Measurements from ENCODE around the gene SLC7A4.
"Not testable (repeated sequence)": the region's sequence is repeated elsewhere in the genome, so short reads cannot be mapped to it uniquely, and the experiment has no call there.

SLC7A4 gene

DNA sequence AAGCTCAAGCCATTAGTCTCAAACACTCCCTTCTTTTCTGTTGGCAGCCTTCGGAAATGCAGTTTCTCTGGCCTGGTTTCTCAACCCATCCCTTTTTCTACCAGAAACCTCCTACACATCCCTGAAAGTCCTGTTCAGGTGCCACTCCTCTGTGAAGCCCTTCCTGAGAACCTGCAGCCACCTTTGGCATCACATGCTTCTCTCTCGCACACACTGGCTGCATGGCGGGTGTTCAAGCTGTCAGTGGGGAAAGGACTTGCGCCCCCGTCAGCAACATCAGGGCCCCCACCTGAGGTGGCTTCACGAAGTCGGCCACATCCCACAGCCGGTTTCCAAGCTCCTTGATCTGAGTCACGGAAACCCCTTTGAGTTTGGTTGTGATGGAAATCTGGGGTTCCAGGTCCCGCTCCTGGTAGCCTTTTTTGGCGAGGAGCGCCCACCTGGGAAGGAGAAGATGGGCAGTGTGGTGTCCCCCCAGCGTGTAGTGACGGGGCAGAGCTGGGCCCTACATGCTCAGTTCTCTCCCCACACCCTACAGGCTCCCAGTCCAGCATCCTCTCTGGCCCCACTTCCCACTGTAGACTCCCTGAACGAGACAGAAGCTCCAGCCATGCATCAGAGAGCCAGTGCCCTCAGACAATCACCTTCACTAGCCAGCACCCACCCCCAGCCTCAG, 11.6 kb upstream of the SLC7A4 start:
- no peak overlapping the region for H2AFZ ChIP-seq (ENCODE audit: low read length)
- H4K20me1 ChIP-seq (ENCODE audit: insufficient read depth, low read length) = no peaks in the 10 kb centered on the region
- no peaks in the 10 kb centered on the region for H3K79me2 ChIP-seq (ENCODE audit: low read length)
- H3K4me3 ChIP-seq (ENCODE audit: low read length) = peak overlapping the region; percentile 67; the same call in 1 of the 2 replicates
- H3K9me2 ChIP-seq (replicated peaks; ENCODE audit: insufficient read depth, low read length) = no peaks in the 10 kb centered on the region
- peaks cover 11% of the 10 kb centered on the region; the same call in 1 of the 2 replicates for H3F3A ChIP-seq (ENCODE audit: insufficient read depth, low read length)
- H3K36me3 ChIP-seq (replicated peaks; ENCODE audit: insufficient read depth, low read length) = no peaks in the 10 kb centered on the region
- H3K27me3 ChIP-seq (replicated peaks; ENCODE audit: insufficient read depth, low read length) = no peaks in the 10 kb centered on the region
- no peak for DNase-seq
- no peaks in the 10 kb centered on the region for H3K9me3 ChIP-seq (replicated peaks; ENCODE audit: insufficient read depth, low read length)
- H3K4me1 ChIP-seq (ENCODE audit: low read length) = peaks cover 18% of the 10 kb centered on the region
- H3K27ac ChIP-seq (ENCODE audit: low read length) = no peak overlapping the region
- peak overlapping the region; percentile 39; the same call in 1 of the 2 replicates for H3K9ac ChIP-seq (ENCODE audit: low read length)
- TF ChIP-seq EZH2 (optimal IDR thresholded peaks at IDR 0.05; ENCODE audit: low read depth, low read length) (no peak), EZH2phosphoT487 (IDR thresholded peaks at IDR 0.05; ENCODE audit: low read length) (no peak)
- TF ChIP-seq, protein P1, sequence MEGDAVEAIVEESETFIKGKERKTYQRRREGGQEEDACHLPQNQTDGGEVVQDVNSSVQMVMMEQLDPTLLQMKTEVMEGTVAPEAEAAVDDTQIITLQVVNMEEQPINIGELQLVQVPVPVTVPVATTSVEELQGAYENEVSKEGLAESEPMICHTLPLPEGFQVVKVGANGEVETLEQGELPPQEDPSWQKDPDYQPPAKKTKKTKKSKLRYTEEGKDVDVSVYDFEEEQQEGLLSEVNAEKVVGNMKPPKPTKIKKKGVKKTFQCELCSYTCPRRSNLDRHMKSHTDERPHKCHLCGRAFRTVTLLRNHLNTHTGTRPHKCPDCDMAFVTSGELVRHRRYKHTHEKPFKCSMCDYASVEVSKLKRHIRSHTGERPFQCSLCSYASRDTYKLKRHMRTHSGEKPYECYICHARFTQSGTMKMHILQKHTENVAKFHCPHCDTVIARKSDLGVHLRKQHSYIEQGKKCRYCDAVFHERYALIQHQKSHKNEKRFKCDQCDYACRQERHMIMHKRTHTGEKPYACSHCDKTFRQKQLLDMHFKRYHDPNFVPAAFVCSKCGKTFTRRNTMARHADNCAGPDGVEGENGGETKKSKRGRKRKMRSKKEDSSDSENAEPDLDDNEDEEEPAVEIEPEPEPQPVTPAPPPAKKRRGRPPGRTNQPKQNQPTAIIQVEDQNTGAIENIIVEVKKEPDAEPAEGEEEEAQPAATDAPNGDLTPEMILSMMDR (IDR thresholded peaks at IDR 0.05; ENCODE audit: low read length) = no peak
- H3K4me2 ChIP-seq (ENCODE audit: low read depth, low read length) = peak overlapping the region; percentile 97

DNA sequence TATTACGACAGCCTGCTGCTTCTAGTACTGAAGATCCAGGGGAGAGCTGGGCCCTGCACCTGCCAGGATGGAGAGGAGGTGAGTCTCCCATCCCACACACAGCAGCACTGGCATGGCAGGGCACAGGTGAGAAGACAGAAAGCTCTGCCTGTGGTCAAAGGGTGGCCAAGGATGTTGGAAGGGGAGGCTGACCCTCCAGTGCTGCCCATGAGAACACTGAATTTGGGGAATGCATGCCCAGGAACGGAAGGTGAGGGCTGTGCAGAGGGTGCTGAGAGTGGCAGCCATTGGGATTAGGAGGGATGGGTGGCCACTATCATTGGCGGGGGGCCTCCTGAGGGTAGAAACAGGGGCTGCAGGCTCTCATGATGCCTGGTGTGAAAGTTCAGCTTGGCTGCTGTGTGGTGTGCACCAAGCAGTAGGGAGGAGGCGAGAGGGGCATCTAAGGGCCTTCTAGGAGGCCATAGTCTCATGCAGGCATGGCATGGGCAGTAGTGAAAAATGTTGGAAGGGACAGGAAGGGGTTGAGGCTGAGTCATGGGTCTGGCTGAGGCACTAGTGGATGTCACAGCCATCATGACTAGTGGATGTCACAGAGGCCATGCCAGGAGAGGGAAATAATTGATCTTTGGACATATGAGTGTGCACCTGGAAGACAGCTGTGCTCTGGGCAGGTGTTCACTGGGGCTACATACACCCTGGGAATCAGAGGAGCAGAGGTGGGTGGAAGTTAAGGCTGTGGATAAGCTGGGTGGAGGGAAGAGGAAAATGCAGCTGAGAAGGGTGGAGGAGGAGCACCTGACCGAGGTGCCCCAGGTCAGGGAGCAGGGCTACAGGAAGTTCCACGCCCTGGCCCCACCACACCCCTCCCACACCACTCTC, 10.9 kb upstream of the SLC7A4 start:
- H3K4me3 ChIP-seq (ENCODE audit: low read length) = no peak overlapping the region
- no peaks in the 10 kb centered on the region for H3K79me2 ChIP-seq (ENCODE audit: low read length)
- no peaks in the 10 kb centered on the region for H3K27me3 ChIP-seq (replicated peaks; ENCODE audit: insufficient read depth, low read length)
- no peak overlapping the region for H3K27ac ChIP-seq (ENCODE audit: low read length)
- no peak for DNase-seq
- H3K9me3 ChIP-seq (replicated peaks; ENCODE audit: insufficient read depth, low read length) = no peaks in the 10 kb centered on the region
- H2AFZ ChIP-seq (ENCODE audit: low read length) = no peak overlapping the region
- TF ChIP-seq EZH2 (optimal IDR thresholded peaks at IDR 0.05; ENCODE audit: low read depth, low read length) (no peak), EZH2phosphoT487 (IDR thresholded peaks at IDR 0.05; ENCODE audit: low read length) (no peak)
- TF ChIP-seq, protein P1 (IDR thresholded peaks at IDR 0.05; ENCODE audit: low read length) = no peak
- H3K9ac ChIP-seq (ENCODE audit: low read length) = no peak overlapping the region
- H4K20me1 ChIP-seq (ENCODE audit: insufficient read depth, low read length) = no peaks in the 10 kb centered on the region
- peak overlapping the region; percentile 97; the same call in 1 of the 2 replicates for H3K4me2 ChIP-seq (ENCODE audit: low read depth, low read length)
- peaks cover 18% of the 10 kb centered on the region for H3K4me1 ChIP-seq (ENCODE audit: low read length)
- no peaks in the 10 kb centered on the region for H3K9me2 ChIP-seq (replicated peaks; ENCODE audit: insufficient read depth, low read length)
- no peaks in the 10 kb centered on the region for H3K36me3 ChIP-seq (replicated peaks; ENCODE audit: insufficient read depth, low read length)
- peaks cover 11% of the 10 kb centered on the region; the same call in 1 of the 2 replicates for H3F3A ChIP-seq (ENCODE audit: insufficient read depth, low read length)

DNA sequence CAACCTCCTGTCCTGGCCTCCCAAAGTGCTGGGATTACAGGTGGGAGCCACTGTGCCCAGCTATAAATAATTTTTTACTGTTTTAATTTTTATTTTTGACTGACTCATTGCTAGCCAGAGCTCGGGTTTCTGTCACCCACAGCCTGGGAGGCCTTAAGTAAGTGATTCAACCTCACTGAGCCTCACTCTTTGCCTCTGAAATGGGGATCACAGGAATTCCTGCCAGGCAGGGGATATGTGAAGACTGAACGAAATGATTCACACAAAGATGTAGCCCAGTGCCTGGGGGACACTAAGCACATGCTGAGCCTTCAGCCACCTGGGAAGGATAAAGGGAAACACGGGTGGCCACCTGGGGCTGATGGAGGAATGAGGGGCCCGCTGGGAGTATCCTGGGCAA, 9.6 kb upstream of the SLC7A4 start:
- no peak overlapping the region for H3K9ac ChIP-seq (ENCODE audit: low read length)
- H3K9me3 ChIP-seq (replicated peaks; ENCODE audit: insufficient read depth, low read length) = no peaks in the 10 kb centered on the region
- H3K27ac ChIP-seq (ENCODE audit: low read length) = no peak overlapping the region
- no peak overlapping the region for H3K4me3 ChIP-seq (ENCODE audit: low read length)
- TF ChIP-seq EZH2 (optimal IDR thresholded peaks at IDR 0.05; ENCODE audit: low read depth, low read length) (no peak), EZH2phosphoT487 (IDR thresholded peaks at IDR 0.05; ENCODE audit: low read length) (no peak)
- TF ChIP-seq, protein P1 (IDR thresholded peaks at IDR 0.05; ENCODE audit: low read length) = no peak
- peaks cover 18% of the 10 kb centered on the region for H3K4me1 ChIP-seq (ENCODE audit: low read length)
- H2AFZ ChIP-seq (ENCODE audit: low read length) = no peak overlapping the region
- no peaks in the 10 kb centered on the region for H4K20me1 ChIP-seq (ENCODE audit: insufficient read depth, low read length)
- peaks cover 11% of the 10 kb centered on the region; the same call in 1 of the 2 replicates for H3F3A ChIP-seq (ENCODE audit: insufficient read depth, low read length)
- DNase-seq = no peak
- H3K9me2 ChIP-seq (replicated peaks; ENCODE audit: insufficient read depth, low read length) = no peaks in the 10 kb centered on the region
- H3K36me3 ChIP-seq (replicated peaks; ENCODE audit: insufficient read depth, low read length) = no peaks in the 10 kb centered on the region
- no peak overlapping the region for H3K4me2 ChIP-seq (ENCODE audit: low read depth, low read length)
- no peaks in the 10 kb centered on the region for H3K79me2 ChIP-seq (ENCODE audit: low read length)
- H3K27me3 ChIP-seq (replicated peaks; ENCODE audit: insufficient read depth, low read length) = no peaks in the 10 kb centered on the region

DNA sequence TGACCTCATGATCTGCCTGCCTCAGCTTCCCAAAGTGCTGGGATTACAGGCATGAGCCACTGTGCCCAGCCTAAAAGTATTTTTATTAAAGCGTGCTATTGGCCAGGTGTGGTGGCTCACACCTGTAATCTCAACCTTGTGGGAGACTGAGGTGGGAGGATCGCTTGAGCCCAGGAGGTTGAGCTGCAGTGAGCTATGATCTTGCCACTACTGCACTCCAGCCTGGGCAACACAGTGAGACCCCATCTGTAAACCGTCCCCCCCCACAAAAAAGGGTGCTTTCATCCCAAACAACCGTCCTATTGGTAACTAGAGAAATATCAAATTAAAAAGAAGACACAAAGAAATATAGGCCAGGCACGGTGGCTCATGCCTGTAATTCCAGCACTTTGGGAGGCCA, 6.8 kb upstream of the SLC7A4 start:
- not testable (repeated sequence) for DNase-seq; H3K9me2 ChIP-seq (replicated peaks; ENCODE audit: insufficient read depth, low read length); H3K27me3 ChIP-seq (replicated peaks; ENCODE audit: insufficient read depth, low read length); H3K27ac ChIP-seq (ENCODE audit: low read length); H3K4me2 ChIP-seq (ENCODE audit: low read depth, low read length); H3K4me3 ChIP-seq (ENCODE audit: low read length); H3K36me3 ChIP-seq (replicated peaks; ENCODE audit: insufficient read depth, low read length); H2AFZ ChIP-seq (ENCODE audit: low read length); H3K9me3 ChIP-seq (replicated peaks; ENCODE audit: insufficient read depth, low read length); H4K20me1 ChIP-seq (ENCODE audit: insufficient read depth, low read length); H3K9ac ChIP-seq (ENCODE audit: low read length); H3K79me2 ChIP-seq (ENCODE audit: low read length)
- Histone ChIP-seq H3F3A (ENCODE audit: insufficient read depth, low read length) (peaks cover 11% of the 10 kb centered on the region; the same call in 1 of the 2 replicates), H3K4me1 (ENCODE audit: low read length) (peaks cover 11% of the 10 kb centered on the region)

Measured in MM.1S (cell line).